Measurements from ENCODE around the gene GZMM. TPM values are rescaled to one million over a fixed set of nuclear protein-coding genes. Genes with fewer than 3 reads are reported as not detected.

GZMM gene
- total RNA-seq, 1 experiment from 2014 or later = 0.59 TPM

GRCh38 chr19:495402-496111 is 48.3 kb upstream of the GZMM start:
- DNase-seq (ENCODE audit: low read depth, low spot score) = no peak
- peak; percentile 79 for ATAC-seq
- TF ChIP-seq EGR1 (IDR thresholded peaks at IDR 0.05; ENCODE audit: low read depth) (peak; percentile 95), RAD21 (IDR thresholded peaks at IDR 0.05; ENCODE audit: low read depth) (no peak; the same call in none of the 2 replicates), REST (IDR thresholded peaks at IDR 0.05; ENCODE audit: low read depth) (no peak), SRF (IDR thresholded peaks at IDR 0.05; ENCODE audit: low read depth) (no peak), JUND (IDR thresholded peaks at IDR 0.05) (no peak), SP1 (IDR thresholded peaks at IDR 0.05; ENCODE audit: low read depth) (no peak), SIN3A (IDR thresholded peaks at IDR 0.05; ENCODE audit: low read depth) (no peak), EZH2 (IDR thresholded peaks at IDR 0.05) (no peak), EZH2phosphoT487 (IDR thresholded peaks at IDR 0.05; ENCODE audit: borderline replicate concordance) (no peak), MAX (IDR thresholded peaks at IDR 0.05) (no peak), CTCF (IDR thresholded peaks at IDR 0.05 in 2 of 3, conservative IDR thresholded peaks at IDR 0.05 in 1 of 3; ENCODE audit: borderline replicate concordance in 1 of 3, insufficient read depth in 1 of 3, low read depth in 2 of 3, low read length in 2 of 3) (peak; percentile 59 to 92 (median 79); a peak in 5 of 6 replicates), CEBPB (IDR thresholded peaks at IDR 0.05; ENCODE audit: low read depth) (no peak), YY1 (IDR thresholded peaks at IDR 0.05; ENCODE audit: extremely low read depth, insufficient replicate concordance, low read depth, low read length) (no peak), POLR2AphosphoS5 (IDR thresholded peaks at IDR 0.05; ENCODE audit: low read depth, low read length) (no peak), ELF1 (IDR thresholded peaks at IDR 0.05; ENCODE audit: borderline replicate concordance, low read depth) (no peak), TCF7L2 (IDR thresholded peaks at IDR 0.05; ENCODE audit: borderline replicate concordance, extremely low read depth, insufficient read depth, insufficient read length) (peak; percentile 39), ZNF274 (IDR thresholded peaks at IDR 0.05; ENCODE audit: low read depth, low read length) (no peak), ZBTB33 (IDR thresholded peaks at IDR 0.05; ENCODE audit: extremely low read depth, insufficient replicate concordance, low read length) (no peak), FOSL1 (IDR thresholded peaks at IDR 0.05; ENCODE audit: low read depth) (no peak)

More at GRCh38 chr19:495402-496111, 48.3 kb upstream of the GZMM start:
- peaks cover 2 to 10% of the 10 kb centered on the region in 2 experiments; a peak in 3 of 4 replicates for H3K4me1 ChIP-seq (ENCODE audit: control insufficient read depth in 1 of 2, insufficient read depth in 2 of 2, low read length in 2 of 2)
- H3K4me2 ChIP-seq (ENCODE audit: low read length) = peak overlapping the region; percentile 43
- ChIA-PET POLR2A (interaction anchor here (0.7 to 1.1 kb wide), 2 partner anchors 11 to 15 kb away, joined by 3 read pairs; no protein-coding TSS in a partner anchor), RAD21 (ENCODE audit: low non-redundant PET in 1 of 2, low total read pairs in 2 of 2, uncharacterized antibody in 2 of 2, unreplicated experiment in 2 of 2) (interaction anchor here in 1 of 2 experiments (0.5 kb wide), 1 partner anchor 132 kb away, joined by 3 read pairs; no protein-coding TSS in a partner anchor), CTCF (interaction anchor here (2.2 to 2.6 kb wide), 2 partner anchors 11 to 15 kb away, joined by 11 to 29 read pairs; partner anchors contain the start of gene TPGS1)
- no peak overlapping the region for H2AFZ ChIP-seq (ENCODE audit: low read depth, low read length, poor library complexity, severe bottlenecking)
- H3K9ac ChIP-seq (ENCODE audit: low read length) = no peak overlapping the region
- no peak overlapping the region for H3K4me3 ChIP-seq (replicated peaks in 1 of 2; ENCODE audit: low read depth in 1 of 2, low read length in 2 of 2)
- H3K27me3 ChIP-seq (ENCODE audit: insufficient read depth, low read length) = no peaks in the 10 kb centered on the region
- no peaks in the 10 kb centered on the region for H3K36me3 ChIP-seq (ENCODE audit: control insufficient read depth in 1 of 2, insufficient read depth in 2 of 2, low read length in 2 of 2)
- BruUV-seq (replicated peaks) = no TSS peak
- no peaks in the 10 kb centered on the region for H3K9me2 ChIP-seq (ENCODE audit: insufficient read depth)
- peak overlapping the region; percentile 22; the same call in 1 of the 2 replicates for H3K27ac ChIP-seq (ENCODE audit: low read depth, low read length)
- intact Hi-C loops (cut with micrococcal nuclease) = no loop called here
- H4K20me1 ChIP-seq (ENCODE audit: insufficient read depth) = no peaks in the 10 kb centered on the region
- H3K9me3 ChIP-seq (ENCODE audit: control insufficient read depth in 1 of 2, insufficient read depth in 1 of 2, low read depth in 1 of 2, low read length in 2 of 2) = no peaks in the 10 kb centered on the region; a peak in 1 of 4 replicates
- no peaks in the 10 kb centered on the region for H3K79me2 ChIP-seq (ENCODE audit: insufficient read depth, low read length)

Measured in HCT116 (cell line).